Astrocyte (in vitro differentiated cells and primary cell): Measurements from ENCODE around the gene FBXW7. TPM values are rescaled to one million over a fixed set of nuclear protein-coding genes. Genes with fewer than 3 reads are reported as not detected.

ENCODE experiments used
- DNase-seq: peaks from one replicate; pipeline ENCODE4 v3.0.0-alpha.2; 2010; ENCODE audit warnings: low read depth
- FAIRE-seq: peaks from 2 replicates; lab custom pipeline; 2011; peaks lifted over from hg19 to GRCh38; lab: Jason Lieb, UNC
- H2AFZ ChIP-seq: 2 replicates; pipeline ENCODE4 v1.6.0; 2012; ENCODE audit warnings: low read depth, low read length, inconsistent platforms
- H3K27ac ChIP-seq: 2 replicates; pipeline ENCODE4 v1.5.1; 2011; ENCODE audit warnings: low read depth, low read length, inconsistent platforms
- H3K27me3 ChIP-seq: 2 replicates; pipeline ENCODE4 v1.6.0; 2011; ENCODE audit warnings: low read length, inconsistent platforms; ENCODE audit not compliant: insufficient read depth
- H3K36me3 ChIP-seq: 2 replicates; pipeline ENCODE4 v1.5.1; 2011; ENCODE audit warnings: low read length, inconsistent platforms; ENCODE audit not compliant: insufficient read depth
- H3K4me1 ChIP-seq: 2 replicates; pipeline ENCODE4 v1.5.1; 2011; ENCODE audit warnings: low read length, inconsistent platforms; ENCODE audit not compliant: insufficient read depth
- H3K4me2 ChIP-seq: 2 replicates; pipeline ENCODE4 v1.6.0; 2012; ENCODE audit warnings: low read length, inconsistent platforms
- H3K4me3 ChIP-seq: 2 replicates; pipeline ENCODE4 v1.5.1; 2011; ENCODE audit warnings: low read depth, mild to moderate bottlenecking, low read length, inconsistent platforms; ENCODE audit not compliant: insufficient read depth
- H3K79me2 ChIP-seq: 2 replicates; pipeline ENCODE4 v1.6.0; 2012; ENCODE audit warnings: mild to moderate bottlenecking, low read length, inconsistent platforms; ENCODE audit not compliant: insufficient read depth
- H3K9ac ChIP-seq: 2 replicates; pipeline ENCODE4 v1.6.0; 2012; ENCODE audit warnings: mild to moderate bottlenecking, low read length, inconsistent platforms
- H3K9me3 ChIP-seq: 2 replicates; pipeline ENCODE4 v1.5.1; 2012; ENCODE audit warnings: low read depth, mild to moderate bottlenecking, low read length, inconsistent platforms; ENCODE audit not compliant: insufficient read depth
- H4K20me1 ChIP-seq: 2 replicates; pipeline ENCODE4 v1.6.0; 2012; ENCODE audit warnings: low read length, inconsistent platforms; ENCODE audit not compliant: insufficient read depth
- H3K27ac Mint-ChIP-seq: one replicate; pipeline ENCODE4 v1.8.0; 2021; ENCODE audit warnings: mild to moderate bottlenecking, mixed read lengths; ENCODE audit not compliant: unreplicated experiment
- H3K27me3 Mint-ChIP-seq: one replicate; pipeline ENCODE4 v1.8.0; 2021; ENCODE audit warnings: low read depth, mixed read lengths; ENCODE audit not compliant: unreplicated experiment
- H3K36me3 Mint-ChIP-seq: one replicate; pipeline ENCODE4 v1.8.0; 2021; ENCODE audit warnings: low read depth, mixed read lengths; ENCODE audit not compliant: unreplicated experiment
- H3K4me1 Mint-ChIP-seq: one replicate; pipeline ENCODE4 v1.8.0; 2021; ENCODE audit warnings: low read depth, mixed read lengths; ENCODE audit not compliant: unreplicated experiment
- H3K4me3 Mint-ChIP-seq: one replicate; pipeline ENCODE4 v1.8.0; 2021; ENCODE audit warnings: mild to moderate bottlenecking, moderate library complexity, mixed read lengths; ENCODE audit not compliant: unreplicated experiment
- H3K9me3 Mint-ChIP-seq: one replicate; pipeline ENCODE4 v1.8.0; 2021; ENCODE audit warnings: mild to moderate bottlenecking, mixed read lengths; ENCODE audit not compliant: unreplicated experiment
- EZH2 ChIP-seq: IDR thresholded peaks from 2 replicates; pipeline ENCODE4 v1.6.1; 2012; ENCODE audit warnings: mild to moderate bottlenecking, low read length, inconsistent platforms; ENCODE audit not compliant: insufficient read depth
- total RNA-seq: library from RNA; stranded (reverse); gene quantifications from 2 replicates; pipeline ENCODE4 v1.2.1, GENCODE V29; 2021
- TF ChIP-seq, protein P1 (sequence below): IDR thresholded peaks from 2 replicates; pipeline ENCODE4 v1.5.1; 2011; ENCODE audit warnings: low read depth, mild to moderate bottlenecking, inconsistent platforms, low read length, moderate library complexity; ENCODE audit not compliant: insufficient read depth

The FBXW7 gene
- total RNA-seq, 1 donor from 2014 or later: 34.7 TPM

DNA sequence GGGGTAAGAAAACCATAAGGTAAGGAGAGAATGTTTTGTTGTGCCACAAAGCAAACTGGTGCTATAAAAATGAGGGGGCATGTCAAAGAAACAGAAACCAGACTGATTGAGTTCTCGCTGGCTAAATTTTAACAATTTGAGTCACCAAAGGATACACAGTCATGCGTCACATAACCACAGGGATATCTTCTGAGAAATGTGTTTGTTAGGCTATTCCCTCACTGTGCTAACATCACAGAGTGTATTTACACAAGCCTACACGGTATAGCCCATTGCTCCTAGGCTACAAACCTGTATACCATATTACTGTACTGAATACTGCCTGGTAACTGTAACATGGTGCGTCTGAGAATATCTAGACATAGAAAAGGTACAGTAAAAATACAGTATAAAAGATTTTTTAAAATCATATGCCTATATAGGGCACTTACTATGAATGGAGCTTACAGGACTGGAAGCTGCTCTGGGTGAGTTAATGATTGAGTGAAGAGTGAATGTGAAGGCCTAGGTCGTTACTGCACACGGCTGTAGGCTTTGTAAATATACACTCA is 50.1 kb downstream of the FBXW7 start:
- H3K9me3 Mint-ChIP-seq: no peaks in the 10 kb centered on the region
- Histone ChIP-seq H3K27me3 (no peaks in the 10 kb centered on the region), H3K4me3 (peak overlapping the region; percentile 37), H3K9ac (peak overlapping the region; percentile 39), H4K20me1 (peaks cover 9% of the 10 kb centered on the region), H3K36me3 (no peaks in the 10 kb centered on the region), H3K27ac (peak overlapping the region; percentile 79), H3K4me2 (peak overlapping the region; percentile 75), H3K79me2 (peaks cover 68% of the 10 kb centered on the region), H2AFZ (no peak overlapping the region), H3K4me1 (peaks cover 7% of the 10 kb centered on the region), H3K9me3 (no peaks in the 10 kb centered on the region)
- DNase-seq (peak; percentile 95), FAIRE-seq (peak; percentile 76)
- H3K27me3 Mint-ChIP-seq: no peaks in the 10 kb centered on the region
- H3K4me3 Mint-ChIP-seq: peak overlapping the region; percentile 62
- peak overlapping the region; percentile 34 for H3K27ac Mint-ChIP-seq
- peaks cover 3% of the 10 kb centered on the region for H3K36me3 Mint-ChIP-seq
- peaks cover 16% of the 10 kb centered on the region for H3K4me1 Mint-ChIP-seq
- TF ChIP-seq EZH2: no peak
- TF ChIP-seq, protein P1, sequence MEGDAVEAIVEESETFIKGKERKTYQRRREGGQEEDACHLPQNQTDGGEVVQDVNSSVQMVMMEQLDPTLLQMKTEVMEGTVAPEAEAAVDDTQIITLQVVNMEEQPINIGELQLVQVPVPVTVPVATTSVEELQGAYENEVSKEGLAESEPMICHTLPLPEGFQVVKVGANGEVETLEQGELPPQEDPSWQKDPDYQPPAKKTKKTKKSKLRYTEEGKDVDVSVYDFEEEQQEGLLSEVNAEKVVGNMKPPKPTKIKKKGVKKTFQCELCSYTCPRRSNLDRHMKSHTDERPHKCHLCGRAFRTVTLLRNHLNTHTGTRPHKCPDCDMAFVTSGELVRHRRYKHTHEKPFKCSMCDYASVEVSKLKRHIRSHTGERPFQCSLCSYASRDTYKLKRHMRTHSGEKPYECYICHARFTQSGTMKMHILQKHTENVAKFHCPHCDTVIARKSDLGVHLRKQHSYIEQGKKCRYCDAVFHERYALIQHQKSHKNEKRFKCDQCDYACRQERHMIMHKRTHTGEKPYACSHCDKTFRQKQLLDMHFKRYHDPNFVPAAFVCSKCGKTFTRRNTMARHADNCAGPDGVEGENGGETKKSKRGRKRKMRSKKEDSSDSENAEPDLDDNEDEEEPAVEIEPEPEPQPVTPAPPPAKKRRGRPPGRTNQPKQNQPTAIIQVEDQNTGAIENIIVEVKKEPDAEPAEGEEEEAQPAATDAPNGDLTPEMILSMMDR: no peak

DNA sequence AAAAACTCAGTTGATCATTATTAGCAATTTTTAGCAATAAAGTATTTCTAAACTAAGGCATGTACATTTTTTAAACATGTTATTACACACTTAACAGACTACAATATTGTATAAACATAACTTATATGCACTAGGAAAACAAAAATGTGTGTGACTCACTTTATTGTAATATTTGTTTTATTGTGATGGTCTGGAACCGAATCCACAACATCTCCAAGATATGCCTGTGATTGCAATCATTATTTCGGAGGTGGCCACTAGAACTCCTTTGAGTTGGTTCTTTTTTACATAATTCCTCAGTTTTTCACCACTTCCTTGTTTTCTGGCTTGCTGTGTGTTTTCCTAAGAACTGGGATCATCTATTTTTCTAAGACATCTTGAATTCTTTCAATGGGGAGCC is 53.7 kb downstream of the FBXW7 start:
- Mint-ChIP-seq H3K9me3 (no peaks in the 10 kb centered on the region), H3K27ac (no peak overlapping the region), H3K36me3 (peaks cover 3% of the 10 kb centered on the region), H3K4me1 (peaks cover 13% of the 10 kb centered on the region), H3K27me3 (no peaks in the 10 kb centered on the region), H3K4me3 (no peak overlapping the region)
- DNase-seq (no peak), FAIRE-seq (no peak)
- Histone ChIP-seq H3K4me3 (no peak overlapping the region), H4K20me1 (no peaks in the 10 kb centered on the region), H3K79me2 (peaks cover 45% of the 10 kb centered on the region), H2AFZ (no peak overlapping the region), H3K27ac (no peak overlapping the region), H3K9me3 (no peaks in the 10 kb centered on the region), H3K4me2 (no peak overlapping the region), H3K9ac (no peak overlapping the region), H3K27me3 (no peaks in the 10 kb centered on the region), H3K4me1 (peaks cover 10% of the 10 kb centered on the region), H3K36me3 (no peaks in the 10 kb centered on the region)
- TF ChIP-seq, protein P1: no peak
- no peak for TF ChIP-seq EZH2

DNA sequence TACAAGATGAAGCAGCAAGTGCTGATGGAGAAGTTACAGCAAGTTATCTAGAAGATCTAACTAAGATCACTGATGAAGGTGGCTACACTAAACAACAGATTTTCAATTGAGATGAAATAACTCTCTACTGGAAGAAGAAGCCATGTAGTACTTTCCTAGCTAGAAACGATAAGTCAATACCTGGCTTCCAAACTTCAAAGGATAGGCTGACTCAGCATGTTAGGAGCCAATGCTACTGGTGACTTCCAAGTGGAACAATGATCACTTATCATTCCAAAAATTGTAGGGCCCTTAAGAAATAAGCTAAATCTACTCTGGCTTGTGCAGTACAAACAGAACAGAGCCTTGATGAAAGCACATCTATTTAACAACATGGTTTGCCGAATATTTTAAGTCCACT is 55.0 kb downstream of the FBXW7 start:
- Mint-ChIP-seq H3K4me3 (no peak overlapping the region), H3K36me3 (peaks cover 3% of the 10 kb centered on the region), H3K27me3 (no peaks in the 10 kb centered on the region), H3K9me3 (no peaks in the 10 kb centered on the region), H3K27ac (no peak overlapping the region), H3K4me1 (peaks cover 5% of the 10 kb centered on the region)
- no peak overlapping the region for H3K27ac ChIP-seq
- H3K4me2 ChIP-seq: no peak overlapping the region
- peaks cover 10% of the 10 kb centered on the region for H4K20me1 ChIP-seq
- H3K36me3 ChIP-seq: no peaks in the 10 kb centered on the region
- no peaks in the 10 kb centered on the region for H3K9me3 ChIP-seq
- no peaks in the 10 kb centered on the region for H3K27me3 ChIP-seq
- H2AFZ ChIP-seq: no peak overlapping the region
- TF ChIP-seq, protein P1: no peak
- no peak for TF ChIP-seq EZH2
- no peak overlapping the region for H3K9ac ChIP-seq
- H3K4me3 ChIP-seq: no peak overlapping the region
- DNase-seq (no peak), FAIRE-seq (no peak)
- peaks cover 4% of the 10 kb centered on the region for H3K4me1 ChIP-seq
- H3K79me2 ChIP-seq: peaks cover 47% of the 10 kb centered on the region
